WTC11 (cell line): ENCODE results near the gene MAP4.

Experiments
- ATF1 ChIP-seq: sonication (generic); formaldehyde crosslinking; IDR thresholded peaks from 2 replicates; pipeline ENCODE4 v1.8.1; 2023; ENCODE audit warnings: mild to moderate bottlenecking, moderate library complexity, missing genetic modification reagents
- ATF6 ChIP-seq: sonication (generic); formaldehyde crosslinking; IDR thresholded peaks from 2 replicates; pipeline ENCODE4 v1.8.1; 2023; ENCODE audit warnings: mild to moderate bottlenecking, missing genetic modification reagents
- CREM ChIP-seq: sonication (generic); formaldehyde crosslinking; IDR thresholded peaks from 2 replicates; pipeline ENCODE4 v1.8.1; 2022; ENCODE audit warnings: mild to moderate bottlenecking, missing genetic modification reagents, moderate library complexity
- CTCF ChIP-seq: fragments of 200-600 bp; IDR thresholded peaks from 2 replicates; pipeline ENCODE4 v1.8.0; 2022; ENCODE audit warnings: antibody characterized with exemption
- E2F1 ChIP-seq: sonication (generic); formaldehyde crosslinking; IDR thresholded peaks from 2 replicates; pipeline ENCODE4 v1.8.0; 2022; ENCODE audit warnings: mild to moderate bottlenecking, missing genetic modification reagents
- FOXP4 ChIP-seq: sonication (generic); formaldehyde crosslinking; IDR thresholded peaks from 2 replicates; pipeline ENCODE4 v1.8.0; 2022; ENCODE audit warnings: mild to moderate bottlenecking, missing genetic modification reagents
- GABPB1 ChIP-seq: sonication (generic); formaldehyde crosslinking; IDR thresholded peaks from 2 replicates; pipeline ENCODE4 v1.8.1; 2023; ENCODE audit warnings: mild to moderate bottlenecking, missing genetic modification reagents
- HMGXB4 ChIP-seq: sonication (generic); formaldehyde crosslinking; IDR thresholded peaks from 2 replicates; pipeline ENCODE4 v1.8.1; 2023; ENCODE audit warnings: mild to moderate bottlenecking, moderate library complexity, missing genetic modification reagents
- MAX ChIP-seq: sonication (generic); formaldehyde crosslinking; IDR thresholded peaks from 2 replicates; pipeline ENCODE4 v1.8.0; 2022; ENCODE audit warnings: mild to moderate bottlenecking, missing genetic modification reagents
- NFATC4 ChIP-seq: fragments of 250-450 bp; sonication (Bioruptor Pico); IDR thresholded peaks from 2 replicates; pipeline ENCODE4 v1.9.0; 2021; ENCODE audit warnings: mild to moderate bottlenecking
- NFE2L1 ChIP-seq: sonication (generic); formaldehyde crosslinking; IDR thresholded peaks from 2 replicates; pipeline ENCODE4 v1.8.1; 2023; ENCODE audit warnings: missing genetic modification reagents
- NFYB ChIP-seq: sonication (generic); formaldehyde crosslinking; conservative IDR thresholded peaks from 2 replicates; pipeline ENCODE4 v1.8.0; 2022; ENCODE audit warnings: low read depth, missing genetic modification reagents
- USF1 ChIP-seq: sonication (generic); formaldehyde crosslinking; IDR thresholded peaks from 2 replicates; pipeline ENCODE4 v1.8.0; 2022; ENCODE audit warnings: mild to moderate bottlenecking, missing genetic modification reagents
- ZBTB43 ChIP-seq: sonication (generic); formaldehyde crosslinking; IDR thresholded peaks from 2 replicates; pipeline ENCODE4 v1.8.1; 2023; ENCODE audit warnings: mild to moderate bottlenecking, missing genetic modification reagents

GRCh38 chr3:47846880-47847248 is 169.4 kb downstream of the MAP4 start:
- no peak for TF ChIP-seq ATF1 (CRISPR knock-in tag)
- TF ChIP-seq CTCF, result no peak
- TF ChIP-seq E2F1 (CRISPR knock-in tag), result no peak
- TF ChIP-seq CREM, result no peak
- no peak for TF ChIP-seq GABPB1 (CRISPR knock-in tag)
- no peak for TF ChIP-seq USF1
- no peak for TF ChIP-seq ZBTB43 (CRISPR knock-in tag)
- no peak for TF ChIP-seq NFE2L1 (CRISPR knock-in tag)
- no peak for TF ChIP-seq NFYB (CRISPR knock-in tag)
- TF ChIP-seq MAX, result no peak
- no peak for TF ChIP-seq HMGXB4 (CRISPR knock-in tag)
- TF ChIP-seq FOXP4 (CRISPR knock-in tag), result no peak
- TF ChIP-seq NFATC4 (CRISPR knock-in tag), result no peak
- no peak for TF ChIP-seq ATF6 (CRISPR knock-in tag)
